Measurements from ENCODE around the gene PFKFB3. TPM values are rescaled to one million over a fixed set of nuclear protein-coding genes. Genes with fewer than 3 reads are reported as not detected.
"Not testable (repeated sequence)": the region's sequence is repeated elsewhere in the genome, so short reads cannot be mapped to it uniquely, and the experiment has no call there.

The PFKFB3 gene
- total and polyA plus RNA-seq, 2 of the 4 experiments (the other 2 are of a cell fraction) = 34.1 to 45.5 TPM

DNA sequence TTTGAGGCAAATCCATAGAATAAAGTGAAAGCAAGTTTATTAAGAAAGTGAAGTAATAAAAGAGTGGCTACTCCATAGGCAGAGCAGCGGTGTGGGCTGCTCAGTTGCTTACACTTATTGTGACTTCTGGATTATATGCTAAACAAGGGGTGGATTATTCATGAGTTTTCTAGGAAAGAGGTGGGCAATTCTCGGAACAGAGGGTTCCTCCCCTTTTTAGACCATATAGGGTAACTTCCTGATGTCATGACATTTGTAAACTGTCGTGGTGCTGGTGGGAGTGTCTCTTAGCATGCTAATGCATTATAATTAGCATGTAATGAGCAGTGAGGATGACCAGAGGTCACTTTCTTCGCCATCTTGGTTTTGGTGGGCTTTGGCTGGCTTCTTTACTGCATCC lies 93.7 kb downstream of the PFKFB3 start:
- CTCF ChIA-PET; H3K9me3 ChIP-seq (ENCODE audit: control insufficient read depth, insufficient read depth, low read length); H3K36me3 ChIP-seq (ENCODE audit: control insufficient read depth, insufficient read depth, low read length); H3K79me1 ChIP-seq (ENCODE audit: low read depth in 1 of 2, low read length in 2 of 2); H2BK5ac ChIP-seq (ENCODE audit: low read depth, low read length, poor library complexity, severe bottlenecking); intact Hi-C loops (cut with micrococcal nuclease); H4K20me1 ChIP-seq (ENCODE audit: insufficient read depth, low read length); H3K14ac ChIP-seq (replicated peaks; ENCODE audit: low read depth, low read length); H3K9ac ChIP-seq (ENCODE audit: low read depth, low read length); H4K91ac ChIP-seq (ENCODE audit: insufficient read depth, low read depth, low read length); H3K27ac ChIP-seq (ENCODE audit: insufficient read depth, low read length); H3K23ac ChIP-seq (ENCODE audit: low read depth, low read length); H2BK15ac ChIP-seq (ENCODE audit: low read depth, low read length); H2BK20ac ChIP-seq (ENCODE audit: low read depth, low read length); ATAC-seq (ENCODE audit: low read depth); H4K5ac ChIP-seq (ENCODE audit: low read depth, low read length); H3K9me1 ChIP-seq (ENCODE audit: insufficient read depth, low read length); H3K4ac ChIP-seq (ENCODE audit: low read depth, low read length); H3K4me2 ChIP-seq (ENCODE audit: low read depth, low read length); H2AK9ac ChIP-seq (replicated peaks; ENCODE audit: low read depth, low read length, poor library complexity); H3K18ac ChIP-seq (ENCODE audit: low read depth, low read length); H2BK120ac ChIP-seq (ENCODE audit: low read depth, low read length); H4K8ac ChIP-seq (ENCODE audit: low read depth in 2 of 2, low read length in 2 of 2); H3K56ac ChIP-seq (ENCODE audit: extremely low read depth, insufficient read depth, low read length); H3K27me3 ChIP-seq (ENCODE audit: control insufficient read depth, insufficient read depth, low read length); BruUV-seq (replicated peaks); H2AK5ac ChIP-seq (ENCODE audit: low read depth, low read length); H2AFZ ChIP-seq (replicated peaks; ENCODE audit: low read length, poor library complexity); H3K4me3 ChIP-seq (ENCODE audit: insufficient read depth, low read depth, low read length); in situ Hi-C loops (cut with MboI; ENCODE audit: low sequenced_read_pairs); POLR2A ChIA-PET (ENCODE audit: unreplicated experiment); H3K4me1 ChIP-seq (ENCODE audit: control insufficient read depth, insufficient read depth, low read length); dilution Hi-C loops (cut with HindIII; ENCODE audit: low sequenced_read_pairs, unreplicated experiment); DNase-seq: not testable (repeated sequence)
- no CpG with 5 or more reads among the region's 4 CpGs for WGBS, 2 experiments (ENCODE audit: extremely low coverage in 2 of 2, insufficient read length in 1 of 2)
